T1000 (cell line): ENCODE results near the gene TSHZ1.

ENCODE experiments used
- DNase-seq: peaks from one replicate; lab custom pipeline; 2025; ENCODE audit warnings: mixed read lengths; lab: John Stamatoyannopoulos, UW

The TSHZ1 gene

DNA sequence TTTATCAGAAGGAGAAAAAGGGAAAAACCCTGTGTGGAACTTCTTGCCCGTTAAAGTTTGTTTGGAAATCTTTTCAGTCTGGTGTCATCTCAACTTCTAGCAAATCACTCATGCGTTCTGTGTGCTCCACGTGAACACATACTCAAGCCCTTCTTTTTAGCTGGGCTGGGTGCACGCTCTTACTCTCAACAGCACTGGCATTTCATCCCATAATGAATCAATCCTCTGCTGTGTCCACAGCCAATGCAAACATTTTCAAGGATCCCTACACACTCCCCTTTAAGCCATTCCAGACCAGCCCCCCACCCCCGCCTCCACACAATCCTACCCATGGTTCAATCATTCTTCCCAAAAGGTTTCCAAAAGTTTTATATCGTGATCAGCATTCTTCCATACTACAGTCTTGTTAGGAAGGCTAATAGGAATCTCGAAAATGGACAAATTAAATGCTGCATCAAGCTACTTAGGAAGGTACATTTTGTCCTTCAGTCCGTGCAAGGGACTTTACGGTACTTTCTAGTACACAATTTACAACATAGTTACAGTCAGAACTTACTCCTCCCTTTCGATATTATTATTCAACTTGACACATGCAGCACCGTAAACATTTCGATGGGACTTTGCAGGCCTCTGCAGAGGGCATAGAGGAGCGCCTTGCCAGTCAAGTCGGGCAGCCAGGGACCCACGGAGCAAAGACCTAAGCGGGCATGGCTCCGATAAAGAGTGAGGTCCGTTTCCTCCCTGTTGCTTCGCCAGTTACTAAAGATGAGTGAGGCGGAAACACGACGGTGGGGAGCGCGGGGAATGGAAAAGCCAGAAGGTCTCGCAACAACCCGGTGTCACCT, 3.1 kb upstream of the TSHZ1 start:
- DNase-seq, result no peak

GRCh38 chr18:75208155-75208835, 2.3 kb upstream of the TSHZ1 start:
- DNase-seq, result no peak

- DNase-seq, result peak; percentile 34
These were observed 1.8 kb upstream of the TSHZ1 start for GRCh38 chr18:75208836-75209128.

- DNase-seq, result peak; percentile 49
These were observed 1.3 kb upstream of the TSHZ1 start, which contains the start of gene PTGR3 for GRCh38 chr18:75209129-75209950. Gene PTGR3, minus strand, starts transcription at chr18:75209139. Its CDS starts 81 bp downstream, at chr18:75209058.

DNA sequence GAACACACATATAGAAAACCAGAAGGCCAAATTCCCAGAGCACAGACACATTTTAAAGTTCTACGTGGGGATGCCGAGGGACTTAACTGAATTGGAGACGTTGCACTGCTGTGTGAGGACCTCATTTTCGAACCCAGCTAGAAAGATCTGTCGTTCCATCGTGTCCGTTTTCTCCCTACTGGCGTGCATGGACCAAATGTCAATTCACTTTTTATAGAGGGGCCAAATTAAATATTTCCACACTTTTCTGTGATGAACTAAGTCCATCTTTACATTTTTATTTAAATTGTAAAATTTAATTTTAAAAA, 692 bp upstream of the TSHZ1 start:
- DNase-seq, result no peak

- no peak for DNase-seq
These were observed 515 bp downstream of the TSHZ1 start for GRCh38 chr18:75211002-75211621.

DNA sequence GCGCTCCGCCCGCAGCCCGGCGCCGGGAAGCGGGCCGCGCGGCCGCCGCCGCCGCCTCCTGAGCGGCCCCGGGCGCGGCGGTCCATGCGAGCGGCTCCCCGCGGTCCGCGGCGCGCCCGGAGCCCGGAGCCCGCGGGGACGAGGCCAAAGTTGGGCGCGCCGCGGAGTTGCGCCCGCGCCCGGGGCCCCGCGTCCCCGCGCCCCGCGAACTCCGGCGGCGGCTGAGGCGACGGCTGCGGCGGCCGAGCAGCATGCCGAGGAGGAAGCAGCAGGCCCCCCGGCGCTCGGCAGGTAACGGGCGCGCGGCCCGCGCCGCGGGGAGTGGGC, 992 bp downstream of the TSHZ1 start:
- no peak for DNase-seq

- DNase-seq, result no peak
These were observed 1.6 kb downstream of the TSHZ1 start for GRCh38 chr18:75211953-75212750.

- DNase-seq, result no peak
These were observed 2.1 kb downstream of the TSHZ1 start for GRCh38 chr18:75212751-75213090.

GRCh38 chr18:75213611-75214331, 3.2 kb downstream of the TSHZ1 start:
- DNase-seq, result no peak

DNA sequence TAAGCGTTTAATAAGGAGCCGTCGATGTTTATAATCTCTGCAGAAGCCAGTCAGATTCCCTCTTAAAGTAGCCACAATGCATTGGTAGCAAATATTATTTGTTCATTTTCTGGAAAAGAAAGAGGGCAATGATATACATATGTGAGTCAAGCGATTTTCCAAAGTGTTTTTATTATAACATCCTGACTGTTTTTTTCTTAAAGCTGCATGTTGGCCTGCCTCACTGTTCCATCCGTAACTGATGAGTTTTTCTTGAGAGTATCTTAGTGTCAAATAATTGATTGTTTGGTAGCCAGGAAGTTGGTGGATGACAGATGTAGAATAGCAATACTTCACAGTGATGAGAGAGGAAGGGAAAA, 3.7 kb downstream of the TSHZ1 start:
- DNase-seq, result no peak

GRCh38 chr18:75214766-75215510, 4.3 kb downstream of the TSHZ1 start:
- no peak for DNase-seq

GRCh38 chr18:75215663-75216062, 5.1 kb downstream of the TSHZ1 start:
- no peak for DNase-seq

DNA sequence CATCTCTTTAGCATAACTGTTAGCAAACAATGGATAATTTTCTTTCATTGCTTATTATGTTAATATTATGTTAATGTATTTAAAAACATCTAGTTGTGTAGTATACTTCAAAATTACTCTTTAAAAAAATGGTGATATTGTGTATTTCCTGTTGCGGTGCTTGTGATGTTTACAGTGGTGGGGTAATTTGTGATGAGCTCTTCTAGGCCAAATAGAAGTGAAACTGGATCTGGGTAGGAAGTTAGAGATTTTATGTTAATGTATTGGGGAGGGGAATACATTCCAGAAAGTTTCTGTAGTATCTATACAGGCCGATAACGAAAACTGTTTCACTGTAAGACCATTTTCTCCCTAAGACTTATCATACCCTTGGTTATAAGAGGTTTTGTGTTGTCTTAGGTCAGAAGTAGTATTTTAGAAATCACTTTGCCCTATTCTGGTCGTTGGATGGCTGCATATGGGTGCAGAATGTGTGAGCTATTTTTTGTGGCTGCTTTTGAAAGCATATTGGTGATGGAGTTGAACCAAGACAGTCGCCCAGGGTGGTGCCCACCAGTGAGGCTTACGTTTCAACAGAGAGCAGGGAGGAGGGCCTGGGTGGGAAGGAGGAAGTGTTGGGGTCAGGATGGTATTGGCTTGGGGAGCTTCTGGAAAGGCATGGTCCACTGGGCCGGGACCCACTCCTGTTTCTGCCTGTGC, 5.8 kb downstream of the TSHZ1 start:
- DNase-seq, result no peak

- no peak for DNase-seq
These were observed 6.5 kb downstream of the TSHZ1 start for GRCh38 chr18:75216911-75217689.

- no peak for DNase-seq
These were observed 7.7 kb downstream of the TSHZ1 start for GRCh38 chr18:75218065-75218923.

- no peak for DNase-seq
These were observed 9.3 kb downstream of the TSHZ1 start for GRCh38 chr18:75219745-75220375.
